IPS-20b (cell line): ENCODE measurements around the gene HTR5A.
A peak's percentile ranks its signal among the peaks of the same experiment; 100 is the strongest.

Experiments used
- H3K27ac ChIP-seq: one replicate; pipeline ENCODE4 v1.5.1; 2013; ENCODE audit warnings: low read length
- H3K27me3 ChIP-seq: 2 replicates; pipeline ENCODE4 v1.6.1; 2013; ENCODE audit warnings: mild to moderate bottlenecking, low read length, inconsistent platforms; ENCODE audit not compliant: insufficient read depth
- H3K36me3 ChIP-seq: 2 replicates; pipeline ENCODE4 v1.6.1; 2013; ENCODE audit warnings: low read depth, mild to moderate bottlenecking, inconsistent platforms, low read length, moderate library complexity; ENCODE audit not compliant: insufficient read depth
- H3K4me1 ChIP-seq: 2 replicates; pipeline ENCODE4 v1.6.1; 2013; ENCODE audit warnings: mild to moderate bottlenecking, control low read depth, inconsistent platforms, low read length, moderate library complexity; ENCODE audit not compliant: insufficient read depth
- H3K4me3 ChIP-seq: 2 replicates; pipeline ENCODE4 v1.5.1; 2013; ENCODE audit warnings: mild to moderate bottlenecking, low read length, inconsistent platforms
- H3K9ac ChIP-seq: 2 replicates; pipeline ENCODE4 v1.6.1; 2013; ENCODE audit warnings: low read depth, mild to moderate bottlenecking, inconsistent platforms, low read length, moderate library complexity
- H3K9me3 ChIP-seq: 2 replicates; pipeline ENCODE4 v1.6.1; 2013; ENCODE audit warnings: mild to moderate bottlenecking, low read depth, low read length, inconsistent platforms; ENCODE audit not compliant: insufficient read depth

The HTR5A gene

DNA sequence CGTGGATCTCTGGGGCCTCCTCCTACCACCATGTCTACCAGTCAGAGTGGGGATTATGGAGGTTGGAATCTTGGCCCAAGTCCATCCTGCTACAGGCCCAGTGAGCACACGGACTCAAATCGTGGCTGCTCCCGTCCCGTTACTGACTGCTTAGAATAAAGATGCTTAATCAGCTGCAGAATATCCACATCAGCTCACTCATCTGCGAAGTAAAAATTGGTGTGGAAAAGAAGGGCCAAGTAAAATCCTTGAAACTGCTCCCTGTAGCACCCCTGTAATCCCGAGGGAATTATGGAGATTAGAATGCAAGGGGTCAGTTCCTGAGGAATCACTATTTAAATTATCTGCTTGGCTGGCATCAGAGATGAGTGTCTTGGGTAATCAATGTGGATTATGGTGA lies 13.0 kb upstream of the HTR5A start:
- H3K27me3 ChIP-seq: no peaks in the 10 kb centered on the region

DNA sequence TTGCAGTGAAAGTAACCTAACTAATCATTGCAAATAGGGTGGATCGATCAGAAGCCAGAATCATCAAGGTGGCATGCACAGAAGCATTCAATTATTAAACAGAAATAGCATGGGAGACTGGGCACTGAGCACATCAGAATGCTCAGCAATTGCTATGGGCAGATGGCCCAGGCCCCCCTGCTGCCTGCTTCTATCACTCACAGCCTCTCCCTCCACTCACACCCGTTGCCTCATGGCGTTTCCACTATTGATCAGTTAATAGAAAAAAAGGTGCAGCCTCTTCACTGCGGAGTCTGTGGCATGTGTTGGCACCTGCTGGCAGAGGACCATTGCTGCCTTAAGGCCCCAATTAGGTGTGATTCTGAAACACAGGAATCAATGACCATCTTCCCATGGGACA lies 11.2 kb upstream of the HTR5A start:
- no peaks in the 10 kb centered on the region for H3K36me3 ChIP-seq
- H3K9me3 ChIP-seq: no peaks in the 10 kb centered on the region
- no peak overlapping the region for H3K27ac ChIP-seq
- no peak overlapping the region for H3K9ac ChIP-seq
- no peaks in the 10 kb centered on the region for H3K27me3 ChIP-seq
- H3K4me1 ChIP-seq: no peaks in the 10 kb centered on the region
- no peak overlapping the region for H3K4me3 ChIP-seq

More for the DNA sequence above, 13.0 kb upstream of the HTR5A start:
- no peaks in the 10 kb centered on the region for H3K4me1 ChIP-seq
- H3K27ac ChIP-seq: no peak overlapping the region
- no peaks in the 10 kb centered on the region for H3K36me3 ChIP-seq
- H3K4me3 ChIP-seq: no peak overlapping the region
- H3K9ac ChIP-seq: no peak overlapping the region
- H3K9me3 ChIP-seq: no peaks in the 10 kb centered on the region

- Histone ChIP-seq H3K27ac (no peak overlapping the region), H3K9ac (no peak overlapping the region), H3K4me1 (no peaks in the 10 kb centered on the region), H3K9me3 (no peaks in the 10 kb centered on the region), H3K36me3 (no peaks in the 10 kb centered on the region), H3K27me3 (no peaks in the 10 kb centered on the region), H3K4me3 (no peak overlapping the region)
Measured at GRCh38 chr7:155059703-155060102, 10.4 kb upstream of the HTR5A start.

DNA sequence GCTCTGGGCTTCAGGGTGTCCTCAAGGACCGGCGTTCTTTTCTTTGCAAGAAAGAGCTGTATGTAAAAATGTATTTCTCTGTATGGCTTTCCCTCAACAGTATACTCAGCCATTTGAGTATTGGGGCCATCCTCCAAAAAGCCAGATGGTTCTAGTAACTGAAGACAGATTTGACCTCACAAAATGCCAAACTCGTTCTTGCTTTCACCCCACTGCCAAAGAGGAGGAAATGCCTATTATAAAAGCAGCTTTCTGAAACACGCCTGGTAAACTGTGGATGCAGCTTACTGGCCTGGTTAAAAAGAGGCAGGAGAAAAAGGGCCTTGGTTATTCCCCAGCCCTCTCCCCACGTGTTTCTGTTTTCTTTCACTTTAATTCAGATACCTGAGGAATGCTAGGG lies 7.7 kb upstream of the HTR5A start:
- Histone ChIP-seq H3K4me1 (no peaks in the 10 kb centered on the region; the same call in 1 of the 2 replicates), H3K9me3 (no peaks in the 10 kb centered on the region), H3K36me3 (no peaks in the 10 kb centered on the region), H3K27ac (no peak overlapping the region), H3K27me3 (no peaks in the 10 kb centered on the region; the same call in 1 of the 2 replicates), H3K9ac (no peak overlapping the region), H3K4me3 (no peak overlapping the region)

DNA sequence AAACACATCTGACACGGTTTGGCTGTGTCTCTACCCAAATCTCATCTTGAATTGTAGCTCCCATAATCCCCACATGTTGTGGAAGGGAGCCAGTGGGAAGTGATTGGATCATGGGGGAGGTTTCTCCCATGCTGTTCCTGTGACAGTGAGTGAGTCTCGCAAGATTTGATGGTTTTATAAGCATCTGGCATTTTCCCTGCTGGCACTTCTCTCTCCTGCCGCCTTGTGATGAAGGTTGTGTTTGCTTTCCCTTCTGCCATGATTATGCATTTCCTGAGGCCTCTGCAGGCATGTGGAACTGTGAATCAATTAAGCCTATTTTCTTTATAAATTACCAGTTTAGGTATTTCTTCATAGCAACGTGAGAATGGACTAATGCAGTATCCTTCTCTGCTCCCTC lies 5.9 kb upstream of the HTR5A start:
- Histone ChIP-seq H3K27ac (no peak overlapping the region), H3K36me3 (no peaks in the 10 kb centered on the region), H3K9ac (no peak overlapping the region), H3K27me3 (no peaks in the 10 kb centered on the region; the same call in 1 of the 2 replicates), H3K9me3 (no peaks in the 10 kb centered on the region), H3K4me3 (no peak overlapping the region), H3K4me1 (no peaks in the 10 kb centered on the region; the same call in 1 of the 2 replicates)

DNA sequence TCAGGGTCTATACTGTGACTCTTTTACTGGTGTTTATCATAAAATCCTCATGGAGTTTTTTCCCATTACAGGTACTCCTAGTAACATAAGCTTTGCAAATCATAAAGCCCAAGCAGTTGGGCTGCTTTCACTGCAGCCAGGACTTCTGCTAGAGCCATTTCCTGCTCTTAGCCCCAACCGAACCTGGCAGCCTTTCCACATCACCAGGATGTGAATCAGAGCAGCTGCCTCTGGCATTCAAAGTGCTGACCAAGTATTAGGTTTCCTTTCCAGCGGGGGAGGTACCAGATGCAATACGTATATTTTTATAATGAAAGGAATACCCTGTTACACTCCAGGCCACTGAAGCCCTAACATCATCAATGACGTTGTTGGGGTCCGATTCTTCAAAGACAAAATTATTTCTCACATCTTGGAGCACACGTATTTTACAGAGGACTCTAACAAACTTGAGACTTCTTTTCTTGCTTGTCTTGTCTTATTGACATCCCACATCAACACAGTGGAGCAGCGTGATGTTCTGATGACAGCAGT lies 3.6 kb upstream of the HTR5A start:
- Histone ChIP-seq H3K27me3 (peaks cover 19% of the 10 kb centered on the region), H3K9me3 (no peaks in the 10 kb centered on the region), H3K36me3 (no peaks in the 10 kb centered on the region), H3K4me1 (no peaks in the 10 kb centered on the region; the same call in 1 of the 2 replicates), H3K4me3 (no peak overlapping the region), H3K27ac (no peak overlapping the region), H3K9ac (no peak overlapping the region)

DNA sequence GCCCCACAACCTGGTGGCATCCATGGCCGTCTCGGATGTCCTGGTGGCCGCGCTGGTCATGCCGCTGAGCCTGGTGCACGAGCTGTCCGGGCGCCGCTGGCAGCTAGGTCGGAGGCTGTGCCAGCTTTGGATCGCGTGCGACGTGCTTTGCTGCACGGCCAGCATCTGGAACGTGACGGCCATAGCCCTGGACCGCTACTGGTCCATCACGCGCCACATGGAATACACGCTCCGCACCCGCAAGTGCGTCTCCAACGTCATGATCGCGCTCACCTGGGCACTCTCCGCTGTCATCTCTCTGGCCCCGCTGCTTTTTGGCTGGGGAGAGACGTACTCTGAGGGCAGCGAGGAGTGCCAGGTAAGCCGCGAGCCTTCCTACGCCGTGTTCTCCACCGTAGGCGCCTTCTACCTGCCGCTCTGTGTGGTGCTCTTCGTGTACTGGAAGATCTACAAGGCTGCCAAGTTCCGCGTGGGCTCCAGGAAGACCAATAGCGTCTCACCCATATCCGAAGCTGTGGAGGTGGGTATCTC lies 1.1 kb downstream of the HTR5A start:
- H3K4me1 ChIP-seq: no peaks in the 10 kb centered on the region; the same call in 1 of the 2 replicates
- H3K27ac ChIP-seq: no peak overlapping the region
- no peaks in the 10 kb centered on the region for H3K36me3 ChIP-seq
- H3K9me3 ChIP-seq: no peaks in the 10 kb centered on the region
- peak overlapping the region; percentile 68; the same call in 1 of the 2 replicates for H3K4me3 ChIP-seq
- H3K9ac ChIP-seq: no peak overlapping the region
- H3K27me3 ChIP-seq: peaks cover 39% of the 10 kb centered on the region

DNA sequence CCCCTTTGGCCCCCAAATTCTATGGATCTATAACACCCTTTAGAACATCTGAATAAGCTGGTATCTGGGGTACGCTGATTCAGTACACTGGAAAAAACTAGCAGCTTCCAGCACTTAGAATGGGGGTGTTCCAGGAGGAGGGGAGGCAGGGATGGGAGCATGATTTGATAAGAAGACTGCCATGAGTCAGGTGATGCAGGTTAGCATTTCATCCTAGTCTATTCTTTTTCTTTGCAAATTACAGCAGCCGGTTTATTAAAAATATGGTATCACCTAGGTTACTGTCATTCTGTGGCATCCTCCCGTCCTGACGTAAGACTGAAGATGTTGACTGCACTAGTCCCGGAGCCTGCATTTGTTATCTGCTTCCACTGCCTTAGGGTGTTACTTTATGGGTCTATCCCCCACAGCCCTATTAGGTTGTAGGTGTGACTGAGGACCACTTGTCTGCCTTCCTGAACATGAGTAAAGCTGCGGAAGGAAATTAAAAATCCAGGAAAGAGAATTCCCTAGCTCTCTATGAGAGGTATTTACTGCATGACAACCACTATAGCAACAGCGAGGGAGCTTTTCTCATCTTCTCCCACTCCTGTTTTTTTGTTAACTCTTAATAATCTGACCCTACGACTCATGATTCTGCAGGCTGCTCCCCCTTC lies 1.9 kb downstream of the HTR5A start:
- no peaks in the 10 kb centered on the region; the same call in 1 of the 2 replicates for H3K4me1 ChIP-seq
- no peak overlapping the region for H3K9ac ChIP-seq
- H3K27ac ChIP-seq: no peak overlapping the region
- H3K4me3 ChIP-seq: no peak overlapping the region
- no peaks in the 10 kb centered on the region for H3K9me3 ChIP-seq
- H3K27me3 ChIP-seq: peaks cover 39% of the 10 kb centered on the region
- H3K36me3 ChIP-seq: no peaks in the 10 kb centered on the region

DNA sequence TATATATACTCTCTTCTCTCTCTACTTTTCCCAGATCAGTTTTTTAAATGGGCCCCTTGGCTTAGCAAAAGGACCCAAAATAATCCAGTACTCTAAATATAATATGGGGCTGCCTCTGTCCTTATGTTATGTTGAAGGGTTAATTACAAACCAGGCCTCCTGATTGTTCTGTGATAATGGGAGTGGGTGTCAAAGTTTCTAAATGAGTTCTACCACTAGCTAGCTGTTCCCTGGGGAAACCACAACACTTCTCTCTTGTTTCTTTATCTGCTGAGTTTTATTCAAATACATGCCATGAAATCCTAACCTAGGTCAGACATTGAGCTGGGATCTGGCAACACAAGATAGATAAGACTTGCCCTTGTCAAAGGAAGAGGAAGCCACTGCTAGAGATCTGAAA lies 3.8 kb downstream of the HTR5A start:
- no peaks in the 10 kb centered on the region for H3K9me3 ChIP-seq
- H3K36me3 ChIP-seq: no peaks in the 10 kb centered on the region
- no peaks in the 10 kb centered on the region; the same call in 1 of the 2 replicates for H3K4me1 ChIP-seq
- peaks cover 39% of the 10 kb centered on the region for H3K27me3 ChIP-seq
- no peak overlapping the region for H3K9ac ChIP-seq
- H3K4me3 ChIP-seq: no peak overlapping the region
- no peak overlapping the region for H3K27ac ChIP-seq

GRCh38 chr7:155084021-155084420 lies 13.9 kb downstream of the HTR5A start:
- H3K27me3 ChIP-seq: no peaks in the 10 kb centered on the region; the same call in 1 of the 2 replicates
- H3K9me3 ChIP-seq: no peaks in the 10 kb centered on the region; the same call in 1 of the 2 replicates
- peaks cover 7% of the 10 kb centered on the region; the same call in 1 of the 2 replicates for H3K4me1 ChIP-seq
- H3K9ac ChIP-seq: no peak overlapping the region
- H3K27ac ChIP-seq: no peak overlapping the region
- no peak overlapping the region for H3K4me3 ChIP-seq
- H3K36me3 ChIP-seq: no peaks in the 10 kb centered on the region

GRCh38 chr7:155084969-155085368 lies 14.8 kb downstream of the HTR5A start:
- H3K27ac ChIP-seq: no peak overlapping the region
- no peak overlapping the region for H3K9ac ChIP-seq
- peaks cover 7% of the 10 kb centered on the region; the same call in 1 of the 2 replicates for H3K4me1 ChIP-seq
- H3K36me3 ChIP-seq: no peaks in the 10 kb centered on the region
- no peaks in the 10 kb centered on the region; the same call in 1 of the 2 replicates for H3K9me3 ChIP-seq
- no peak overlapping the region for H3K4me3 ChIP-seq
- no peaks in the 10 kb centered on the region; the same call in 1 of the 2 replicates for H3K27me3 ChIP-seq

- Histone ChIP-seq H3K9ac (no peak overlapping the region), H3K4me3 (no peak overlapping the region), H3K36me3 (no peaks in the 10 kb centered on the region), H3K9me3 (peaks cover 3% of the 10 kb centered on the region), H3K4me1 (peaks cover 6% of the 10 kb centered on the region; the same call in 1 of the 2 replicates), H3K27me3 (no peaks in the 10 kb centered on the region; the same call in 1 of the 2 replicates), H3K27ac (no peak overlapping the region)
Measured at GRCh38 chr7:155090684-155091083, 20.6 kb downstream of the HTR5A start.
